ENCODE results near the gene PIK3R1. TPM values are rescaled to one million over a fixed set of nuclear protein-coding genes. Genes with fewer than 3 reads are reported as not detected.

The PIK3R1 gene
- total RNA-seq, 4 donors from 2014 or later: 86.1 to 107 (median 94.8) TPM

DNA sequence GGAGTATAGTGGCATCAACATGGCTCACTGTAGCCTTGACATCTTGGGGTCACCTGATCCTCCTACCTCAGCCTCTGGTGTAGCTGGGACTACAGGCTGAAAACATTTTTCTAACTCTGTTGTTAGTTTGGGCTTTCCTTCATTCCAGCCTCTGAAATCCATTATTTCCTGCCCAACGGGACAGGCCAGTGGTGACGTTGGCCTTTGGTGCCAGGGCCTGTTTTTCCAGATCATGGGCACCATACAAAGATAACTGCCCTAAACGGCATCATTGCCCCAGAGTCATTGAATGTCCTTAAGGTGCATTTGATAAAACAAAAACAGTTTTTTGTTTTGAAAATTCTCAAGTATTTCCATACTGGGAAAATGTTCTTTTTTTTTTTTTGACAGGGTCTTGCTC, 32.1 kb downstream of the PIK3R1 start:
- intact Hi-C loops (cut with DNase I): no loop called here

DNA sequence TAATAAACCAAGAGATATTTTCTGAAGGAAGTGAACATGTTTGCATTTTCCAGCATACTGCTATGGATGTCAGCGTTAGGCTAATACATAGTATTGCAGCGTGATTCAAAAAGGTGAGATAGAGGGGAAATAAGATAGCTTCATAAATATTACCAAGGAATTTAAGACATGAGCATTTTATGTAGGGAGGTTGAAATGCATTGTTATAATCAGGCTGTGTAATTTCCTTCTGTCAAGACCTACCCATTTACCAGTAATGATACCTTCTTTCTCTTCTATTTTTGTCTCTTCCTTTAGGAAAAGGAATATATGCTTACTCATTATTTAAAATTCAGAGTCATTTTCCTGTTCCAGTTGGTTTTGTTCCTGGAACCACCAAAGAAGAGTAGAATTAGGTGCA, 33.3 kb downstream of the PIK3R1 start:
- DNase-seq: no peak
- no peak overlapping the region for H3K4me3 ChIP-seq (replicated peaks in 1 of 3)
- H3K27ac ChIP-seq: no peak overlapping the region
- WGBS, 2 donors: 80 to 90% methylated on average over 2 of the region's 2 CpGs
- no peaks in the 10 kb centered on the region for H3K9me3 ChIP-seq
- H3K4me1 ChIP-seq: peaks cover 26 to 43% of the 10 kb centered on the region in 2 donors
- intact Hi-C loops (cut with DNase I): no loop called here
- H3K27me3 ChIP-seq: no peaks in the 10 kb centered on the region
- TF ChIP-seq, protein P1, sequence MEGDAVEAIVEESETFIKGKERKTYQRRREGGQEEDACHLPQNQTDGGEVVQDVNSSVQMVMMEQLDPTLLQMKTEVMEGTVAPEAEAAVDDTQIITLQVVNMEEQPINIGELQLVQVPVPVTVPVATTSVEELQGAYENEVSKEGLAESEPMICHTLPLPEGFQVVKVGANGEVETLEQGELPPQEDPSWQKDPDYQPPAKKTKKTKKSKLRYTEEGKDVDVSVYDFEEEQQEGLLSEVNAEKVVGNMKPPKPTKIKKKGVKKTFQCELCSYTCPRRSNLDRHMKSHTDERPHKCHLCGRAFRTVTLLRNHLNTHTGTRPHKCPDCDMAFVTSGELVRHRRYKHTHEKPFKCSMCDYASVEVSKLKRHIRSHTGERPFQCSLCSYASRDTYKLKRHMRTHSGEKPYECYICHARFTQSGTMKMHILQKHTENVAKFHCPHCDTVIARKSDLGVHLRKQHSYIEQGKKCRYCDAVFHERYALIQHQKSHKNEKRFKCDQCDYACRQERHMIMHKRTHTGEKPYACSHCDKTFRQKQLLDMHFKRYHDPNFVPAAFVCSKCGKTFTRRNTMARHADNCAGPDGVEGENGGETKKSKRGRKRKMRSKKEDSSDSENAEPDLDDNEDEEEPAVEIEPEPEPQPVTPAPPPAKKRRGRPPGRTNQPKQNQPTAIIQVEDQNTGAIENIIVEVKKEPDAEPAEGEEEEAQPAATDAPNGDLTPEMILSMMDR (IDR thresholded peaks at IDR 0.05): no peak
- TF ChIP-seq POLR2A (IDR thresholded peaks at IDR 0.05): no peak
- no peaks in the 10 kb centered on the region for H3K36me3 ChIP-seq

More for the DNA sequence above, 32.1 kb downstream of the PIK3R1 start:
- Histone ChIP-seq H3K27ac (no peak overlapping the region), H3K27me3 (no peaks in the 10 kb centered on the region), H3K36me3 (no peaks in the 10 kb centered on the region), H3K4me1 (peaks cover 26 to 49% of the 10 kb centered on the region in 2 donors), H3K9me3 (no peaks in the 10 kb centered on the region), H3K4me3 (replicated peaks in 1 of 3) (no peak overlapping the region)
- WGBS, 2 donors: 85 to 87% methylated on average over 3 of the region's 3 CpGs
- DNase-seq: no peak
- TF ChIP-seq, protein P1 (IDR thresholded peaks at IDR 0.05): no peak
- TF ChIP-seq POLR2A (IDR thresholded peaks at IDR 0.05): no peak

DNA sequence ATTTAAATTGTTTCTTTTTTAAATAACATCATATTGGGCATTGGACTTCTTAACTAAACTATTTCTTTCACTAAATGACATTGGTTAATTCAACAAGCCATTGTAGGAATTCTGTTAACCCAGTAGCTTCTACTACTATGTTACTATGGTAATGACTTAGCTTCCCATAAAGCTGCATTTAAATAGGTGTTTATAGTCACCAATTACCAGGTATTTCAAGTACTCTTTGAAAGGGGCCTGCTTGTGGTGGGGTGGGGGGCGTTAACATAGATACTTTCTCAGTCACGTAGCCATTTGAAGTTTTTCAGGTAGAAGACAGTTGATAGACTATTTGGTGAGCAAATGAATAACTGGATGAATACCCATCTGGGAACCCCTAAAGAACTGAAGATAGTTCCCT, 34.0 kb downstream of the PIK3R1 start:
- Histone ChIP-seq H3K27ac (no peak overlapping the region), H3K4me1 (peaks cover 26 to 40% of the 10 kb centered on the region in 2 donors), H3K27me3 (no peaks in the 10 kb centered on the region), H3K4me3 (replicated peaks in 1 of 3) (no peak overlapping the region), H3K36me3 (no peaks in the 10 kb centered on the region), H3K9me3 (no peaks in the 10 kb centered on the region)
- intact Hi-C loops (cut with DNase I): no loop called here
- 92 to 94% methylated on average over 2 of the region's 2 CpGs for WGBS, 2 donors
- TF ChIP-seq, protein P1 (IDR thresholded peaks at IDR 0.05): no peak
- DNase-seq: no peak

DNA sequence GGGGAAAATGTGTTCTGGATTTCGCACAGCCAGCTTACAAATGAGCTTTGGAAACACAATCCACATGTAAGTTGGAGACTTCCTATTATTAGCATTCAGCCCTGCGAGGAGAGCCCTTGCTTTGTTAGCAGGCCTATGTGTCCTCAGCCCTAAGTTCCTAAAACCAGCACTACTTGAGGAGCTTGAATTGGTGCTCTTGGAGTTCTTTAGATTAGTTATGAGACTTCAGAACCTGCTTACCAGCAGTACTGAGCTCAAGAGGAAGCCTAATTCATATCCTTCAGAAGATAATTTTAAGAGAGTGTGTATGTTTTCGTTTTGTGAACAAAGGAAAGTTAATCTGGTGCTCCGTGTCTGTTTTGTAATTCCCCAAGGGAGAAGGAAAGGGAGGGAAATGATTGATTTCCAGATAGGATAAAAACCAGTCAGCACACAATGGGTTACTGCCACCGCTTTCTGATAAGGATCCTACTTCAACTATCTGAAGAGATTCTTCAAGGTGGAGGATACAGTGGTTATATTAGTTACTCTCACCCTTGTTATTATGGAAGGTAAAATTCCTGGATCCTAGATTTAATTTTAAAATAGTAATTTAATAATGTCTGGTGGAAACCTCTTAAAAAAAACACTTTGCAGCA, 35.2 kb downstream of the PIK3R1 start:
- Histone ChIP-seq H3K4me3 (replicated peaks in 1 of 3) (no peak overlapping the region), H3K9me3 (no peaks in the 10 kb centered on the region), H3K4me1 (peaks cover 26 to 40% of the 10 kb centered on the region in 2 donors), H3K27me3 (no peaks in the 10 kb centered on the region), H3K36me3 (no peaks in the 10 kb centered on the region), H3K27ac (peak overlapping the region; percentile 50 to 74 (median 54))
- no peak for DNase-seq
- TF ChIP-seq, protein P1 (IDR thresholded peaks at IDR 0.05): no peak
- TF ChIP-seq POLR2A (IDR thresholded peaks at IDR 0.05): no peak
- 66 to 70% methylated on average over 5 of the region's 5 CpGs for WGBS, 2 donors
- intact Hi-C loops (cut with DNase I): loop anchor here (10.0 kb wide), 1 partner anchor 1006 kb away; no protein-coding TSS in a partner anchor

DNA sequence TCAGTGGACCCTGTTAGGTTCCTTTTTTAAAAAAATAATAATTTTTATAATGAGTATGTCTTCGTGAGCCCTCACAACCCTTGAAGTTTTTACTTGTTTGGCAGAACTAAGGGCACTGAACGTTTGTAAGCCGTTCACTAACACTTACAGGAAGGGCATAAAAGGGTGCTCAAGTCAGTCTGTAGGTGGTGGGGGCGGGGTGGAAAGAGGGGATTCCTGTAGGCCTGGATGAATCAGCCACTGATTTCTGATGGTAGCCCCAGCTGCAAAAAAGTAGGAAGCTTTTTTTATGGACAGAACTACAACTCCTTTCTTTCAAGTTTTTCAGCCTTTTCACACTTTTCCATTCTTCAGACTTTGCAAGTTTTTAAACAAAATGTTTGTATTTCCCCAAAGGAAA, 35.8 kb downstream of the PIK3R1 start:
- H3K9me3 ChIP-seq: no peaks in the 10 kb centered on the region
- H3K27me3 ChIP-seq: no peaks in the 10 kb centered on the region
- no peak overlapping the region for H3K4me3 ChIP-seq (replicated peaks in 1 of 3)
- no peak for TF ChIP-seq POLR2A (IDR thresholded peaks at IDR 0.05)
- TF ChIP-seq, protein P1 (IDR thresholded peaks at IDR 0.05): no peak
- H3K4me1 ChIP-seq: peaks cover 26 to 40% of the 10 kb centered on the region in 2 donors
- peak overlapping the region; percentile 50 to 74 (median 54) for H3K27ac ChIP-seq
- H3K36me3 ChIP-seq: no peaks in the 10 kb centered on the region
- intact Hi-C loops (cut with DNase I): loop anchor here (10.0 kb wide), 1 partner anchor 1007 kb away; no protein-coding TSS in a partner anchor
- peak; percentile 44 to 51 for DNase-seq
- 36 to 38% methylated on average over 4 of the region's 4 CpGs for WGBS, 2 donors
